8988T (cell line): ENCODE measurements around the gene LAGE3.

ENCODE experiments used
- DNase-seq: peaks from one replicate; pipeline ENCODE4 v3.0.0; 2011

LAGE3 gene

GRCh38 chrX:154452823-154453222, 26.3 kb downstream of the LAGE3 start:
- DNase-seq: no peak

GRCh38 chrX:154450312-154450711, 28.8 kb downstream of the LAGE3 start:
- no peak for DNase-seq

GRCh38 chrX:154449618-154450017, 29.5 kb downstream of the LAGE3 start:
- DNase-seq: no peak

- DNase-seq: no peak
These were observed 30.6 kb downstream of the LAGE3 start for GRCh38 chrX:154448484-154448883.

- peak; percentile 8 for DNase-seq
These were observed 32.7 kb downstream of the LAGE3 start for GRCh38 chrX:154446430-154446829.

- DNase-seq: peak; percentile 20
These were observed 33.3 kb downstream of the LAGE3 start for GRCh38 chrX:154445776-154446175.

- no peak for DNase-seq
These were observed 34.3 kb downstream of the LAGE3 start for GRCh38 chrX:154444755-154445246.

- DNase-seq: peak; percentile 82
These were observed 34.9 kb downstream of the LAGE3 start, which contains the start of gene FAM50A for GRCh38 chrX:154443992-154444754. FAM50A (plus strand) TSS chrX:154444141; CDS start chrX:154444236, 95 bp downstream.

GRCh38 chrX:154443479-154443910, 35.6 kb downstream of the LAGE3 start:
- DNase-seq: no peak

- no peak for DNase-seq
These were observed 36.9 kb downstream of the LAGE3 start for GRCh38 chrX:154441984-154442707.

- DNase-seq: no peak
These were observed 37.5 kb downstream of the LAGE3 start for GRCh38 chrX:154441564-154441963.

GRCh38 chrX:154440623-154441357, 38.3 kb downstream of the LAGE3 start:
- no peak for DNase-seq

GRCh38 chrX:154439841-154440240, 39.2 kb downstream of the LAGE3 start:
- no peak for DNase-seq

- no peak for DNase-seq
These were observed 40.8 kb downstream of the LAGE3 start for GRCh38 chrX:154437971-154438893.

- no peak for DNase-seq
These were observed 41.9 kb downstream of the LAGE3 start, which contains the start of gene GDI1 for GRCh38 chrX:154436983-154437752. GDI1 (plus strand) TSS chrX:154437154; CDS start chrX:154437255, 101 bp downstream.

- no peak for DNase-seq
These were observed 42.6 kb downstream of the LAGE3 start for GRCh38 chrX:154436374-154436982.

- DNase-seq: no peak
These were observed 43.8 kb downstream of the LAGE3 start for GRCh38 chrX:154435171-154435733.

- DNase-seq: no peak
These were observed 44.5 kb downstream of the LAGE3 start for GRCh38 chrX:154434394-154435168.

GRCh38 chrX:154433605-154434004, 45.5 kb downstream of the LAGE3 start:
- no peak for DNase-seq

- DNase-seq: no peak
These were observed 46.9 kb downstream of the LAGE3 start for GRCh38 chrX:154432210-154432609.
